IMR-90 (cell line): Measurements from ENCODE around the gene CHGA. TPM values are rescaled to one million over a fixed set of nuclear protein-coding genes. Genes with fewer than 3 reads are reported as not detected.

Experiments used
- ATAC-seq: fragments of 200-7000 bp; cut with Tn5 transposase; 2 replicates; pipeline ENCODE4 v1.9.1; 2020; ENCODE audit warnings: low read depth, mild to moderate bottlenecking, moderate library complexity
- BruUV-seq: library from RNA; stranded (reverse); fragments of 400-500 nt; replicated peaks from 2 replicates; lab custom pipeline; 2021; lab: Mats Ljungman, UMichigan
- CTCF ChIA-PET: fragments of 300-600 bp; formaldehyde crosslinking; extraction: SDS; loops from one replicate; lab custom pipeline; 2021; ENCODE audit warnings: antibody characterized with exemption; lab: Yijun Ruan, JAX
- POLR2A ChIA-PET: fragments of 300-600 bp; sonication (Branson Sonifier 250); formaldehyde crosslinking; loops from one replicate; lab custom pipeline; 2022; ENCODE audit warnings: antibody characterized with exemption; ENCODE audit not compliant: unreplicated experiment; lab: Charles Lee
- DNase-seq: peaks from one replicate; pipeline ENCODE4 v3.0.0; 2013
- H2AFZ ChIP-seq: replicated peaks from 2 replicates; pipeline ENCODE3; 2013; ENCODE audit warnings: low read length, mild to moderate bottlenecking; ENCODE audit not compliant: poor library complexity
- H2AK5ac ChIP-seq: 2 replicates; pipeline ENCODE4 v1.6.1; 2013; ENCODE audit warnings: low read depth, low read length, inconsistent platforms
- H2AK9ac ChIP-seq: replicated peaks from 2 replicates; pipeline ENCODE3; 2013; ENCODE audit warnings: mild to moderate bottlenecking, low read depth, low read length, moderate library complexity; ENCODE audit not compliant: poor library complexity
- H2BK120ac ChIP-seq: 2 replicates; pipeline ENCODE4 v1.6.1; 2013; ENCODE audit warnings: low read depth, low read length, inconsistent platforms
- H2BK15ac ChIP-seq: 3 replicates; pipeline ENCODE4 v1.6.1; 2013; ENCODE audit warnings: low read depth, low read length, inconsistent platforms
- H2BK20ac ChIP-seq: 2 replicates; pipeline ENCODE4 v1.6.1; 2013; ENCODE audit warnings: low read depth, mild to moderate bottlenecking, inconsistent platforms, low read length, moderate library complexity
- H2BK5ac ChIP-seq: 2 replicates; pipeline ENCODE4 v1.6.1; 2013; ENCODE audit warnings: mild to moderate bottlenecking, low read depth, low read length, inconsistent platforms; ENCODE audit not compliant: poor library complexity, severe bottlenecking
- H3K14ac ChIP-seq: replicated peaks from 2 replicates; pipeline ENCODE4 v1.6.1; 2013; ENCODE audit warnings: low read depth, low read length, inconsistent platforms
- H3K18ac ChIP-seq: 2 replicates; pipeline ENCODE4 v1.6.1; 2013; ENCODE audit warnings: low read depth, low read length, control low read depth
- H3K23ac ChIP-seq: 2 replicates; pipeline ENCODE4 v1.6.1; 2013; ENCODE audit warnings: low read depth, low read length, inconsistent platforms
- H3K27ac ChIP-seq: 2 replicates; pipeline ENCODE4 v1.5.1; 2013; ENCODE audit warnings: mild to moderate bottlenecking, control low read depth, low read length; ENCODE audit not compliant: insufficient read depth
- H3K27me3 ChIP-seq: 2 replicates; pipeline ENCODE4 v1.6.1; 2013; ENCODE audit warnings: low read length; ENCODE audit not compliant: control insufficient read depth, insufficient read depth
- H3K36me3 ChIP-seq: 2 replicates; pipeline ENCODE4 v1.6.1; 2013; ENCODE audit warnings: low read length, mixed read lengths; ENCODE audit not compliant: control insufficient read depth, insufficient read depth
- H3K4ac ChIP-seq: 2 replicates; pipeline ENCODE4 v1.6.1; 2013; ENCODE audit warnings: low read depth, low read length, inconsistent platforms
- H3K4me1 ChIP-seq: 2 replicates; pipeline ENCODE4 v1.6.1; 2013; ENCODE audit warnings: low read length, mixed read lengths; ENCODE audit not compliant: control insufficient read depth, insufficient read depth
- H3K4me2 ChIP-seq: 2 replicates; pipeline ENCODE4 v1.6.1; 2013; ENCODE audit warnings: low read depth, mild to moderate bottlenecking, control low read depth, low read length, moderate library complexity
- H3K4me3 ChIP-seq: 2 replicates; pipeline ENCODE4 v1.5.1; 2013; ENCODE audit warnings: low read depth, mild to moderate bottlenecking, control low read depth, low read length, moderate library complexity; ENCODE audit not compliant: insufficient read depth
- H3K56ac ChIP-seq: 2 replicates; pipeline ENCODE4 v1.6.1; 2013; ENCODE audit warnings: low read length, inconsistent platforms; ENCODE audit not compliant: insufficient read depth; ENCODE audit errors: extremely low read depth
- H3K79me1 ChIP-seq, 2 experiments: 2 replicates each; pipeline ENCODE4 v1.6.1; 2013; ENCODE audit warnings: low read length in 2 of 2, inconsistent platforms in 1 of 2, low read depth in 1 of 2
- H3K9ac ChIP-seq: 2 replicates; pipeline ENCODE4 v1.6.1; 2013; ENCODE audit warnings: low read depth, low read length, control low read depth
- H3K9me1 ChIP-seq: 2 replicates; pipeline ENCODE4 v1.6.1; 2013; ENCODE audit warnings: low read length, inconsistent platforms; ENCODE audit not compliant: insufficient read depth
- H3K9me3 ChIP-seq: 2 replicates; pipeline ENCODE4 v1.6.1; 2013; ENCODE audit warnings: low read length; ENCODE audit not compliant: control insufficient read depth, insufficient read depth
- H4K20me1 ChIP-seq: 2 replicates; pipeline ENCODE4 v1.6.1; 2013; ENCODE audit warnings: low read length, inconsistent platforms; ENCODE audit not compliant: insufficient read depth
- H4K5ac ChIP-seq: 2 replicates; pipeline ENCODE4 v1.6.1; 2013; ENCODE audit warnings: mild to moderate bottlenecking, low read depth, low read length, control low read depth
- H4K8ac ChIP-seq, 2 experiments: 2 replicates each; pipeline ENCODE4 v1.6.1; 2013; ENCODE audit warnings: low read depth in 2 of 2, low read length in 2 of 2, control low read depth in 1 of 2, inconsistent platforms in 1 of 2
- H4K91ac ChIP-seq: 2 replicates; pipeline ENCODE4 v1.6.1; 2013; ENCODE audit warnings: low read depth, low read length, inconsistent platforms; ENCODE audit not compliant: insufficient read depth
- BHLHE40 ChIP-seq: fragments of 150-350 bp; IDR thresholded peaks from 2 replicates; pipeline ENCODE4 v1.6.1; 2016; ENCODE audit warnings: mild to moderate bottlenecking, low read depth, low read length
- CEBPB ChIP-seq: IDR thresholded peaks from 2 replicates; pipeline ENCODE4 v1.6.1; 2012; ENCODE audit warnings: low read depth, low read length, improper control_type of control experiment
- CHD1 ChIP-seq: IDR thresholded peaks from 2 replicates; pipeline ENCODE4 v1.6.1; 2012; ENCODE audit warnings: low read depth, low read length, improper control_type of control experiment
- FOS ChIP-seq: fragments of 150-350 bp; IDR thresholded peaks from 2 replicates; pipeline ENCODE4 v1.6.1; 2016; ENCODE audit warnings: low read depth, low read length
- MAFK ChIP-seq: IDR thresholded peaks from 2 replicates; pipeline ENCODE4 v1.6.1; 2012; ENCODE audit warnings: low read depth, low read length, improper control_type of control experiment
- MAZ ChIP-seq: IDR thresholded peaks from 2 replicates; pipeline ENCODE4 v1.6.1; 2012; ENCODE audit warnings: low read depth, mild to moderate bottlenecking, low read length, improper control_type of control experiment, moderate library complexity, borderline replicate concordance
- MXI1 ChIP-seq: IDR thresholded peaks from 2 replicates; pipeline ENCODE4 v1.6.1; 2012; ENCODE audit warnings: low read depth, mild to moderate bottlenecking, low read length, moderate library complexity, borderline replicate concordance
- NFE2L2 ChIP-seq: fragments of 150-350 bp; IDR thresholded peaks from 2 replicates; pipeline ENCODE4 v1.6.1; 2016; ENCODE audit warnings: low read depth, mild to moderate bottlenecking, low read length
- POLR2A ChIP-seq: IDR thresholded peaks from 2 replicates; pipeline ENCODE4 v1.6.1; 2012; ENCODE audit warnings: mild to moderate bottlenecking, low read depth, low read length
- RAD21 ChIP-seq: IDR thresholded peaks from 2 replicates; pipeline ENCODE4 v1.6.1; 2012; ENCODE audit warnings: low read length, improper control_type of control experiment
- RCOR1 ChIP-seq: IDR thresholded peaks from 2 replicates; pipeline ENCODE4 v1.6.1; 2012; ENCODE audit warnings: mild to moderate bottlenecking, low read length, improper control_type of control experiment; ENCODE audit not compliant: insufficient replicate concordance
- RFX5 ChIP-seq: IDR thresholded peaks from 2 replicates; pipeline ENCODE4 v1.8.0; 2012; ENCODE audit warnings: low read depth, mild to moderate bottlenecking, low read length, moderate library complexity
- SMC3 ChIP-seq: fragments of 150-350 bp; IDR thresholded peaks from 2 replicates; pipeline ENCODE4 v1.6.1; 2016; ENCODE audit warnings: low read depth, mild to moderate bottlenecking, antibody characterized with exemption, low read length, moderate library complexity
- WGBS, 2 experiments: methylation state at CpG; one replicate each; pipeline versions ENCODE4 v1.1.5 to v1.1.7; 2013; ENCODE audit warnings: missing lambda C conversion rate in 2 of 2; ENCODE audit not compliant: insufficient read length in 1 of 2; ENCODE audit errors: extremely low coverage in 2 of 2; 5-methylcytosine and 5-hydroxymethylcytosine counted together
- dilution Hi-C: fragments of 300-500 bp; cut with HindIII; formaldehyde crosslinking; loops from one replicate; pipeline ENCODE4 v1.14.3; 2018; ENCODE audit warnings: low sequenced_read_pairs; ENCODE audit not compliant: unreplicated experiment
- in situ Hi-C: fragments of 300-500 bp; cut with MboI; formaldehyde crosslinking; loops from 3 replicates; pipeline ENCODE4 v1.14.3; 2019; ENCODE audit warnings: low sequenced_read_pairs, inconsistent platforms, mixed read lengths
- intact Hi-C: fragments of 100-400 bp; cut with micrococcal nuclease; formaldehyde crosslinking; loops from 2 replicates; pipeline ENCODE4 v1.10.0; 2022
- polyA plus RNA-seq, 3 experiments: library from polyadenylated mRNA; depleted of rRNA; stranded (reverse); fragments of >200 nt; gene quantifications; 2 replicates each; pipeline ENCODE4 v1.2.3, GENCODE V29; 2012; ENCODE audit warnings: low replicate concordance in 1 of 3
- total RNA-seq: library from RNA; depleted of rRNA; stranded (reverse); fragments of >200 nt; gene quantifications from 2 replicates; pipeline ENCODE4 v1.2.3, GENCODE V29; 2012
- TF ChIP-seq, protein P1 (sequence below): fragments of 150-350 bp; IDR thresholded peaks from 2 replicates; pipeline ENCODE4 v1.6.1; 2017; ENCODE audit warnings: mild to moderate bottlenecking, antibody characterized with exemption, low read length, low read depth
- TF ChIP-seq, protein P2 (sequence below): conservative IDR thresholded peaks from 2 replicates; pipeline ENCODE4 v1.5.1; 2012; ENCODE audit warnings: mild to moderate bottlenecking, low read depth, low read length, improper control_type of control experiment
- TF ChIP-seq, protein P3 (sequence below): fragments of 150-350 bp; IDR thresholded peaks from 2 replicates; pipeline ENCODE4 v1.6.1; 2016; ENCODE audit warnings: low read depth, mild to moderate bottlenecking, low read length, moderate library complexity, borderline replicate concordance

Gene CHGA
- total and polyA plus RNA-seq, 2 of the 4 experiments (the other 2 are of a cell fraction), result not detected

DNA sequence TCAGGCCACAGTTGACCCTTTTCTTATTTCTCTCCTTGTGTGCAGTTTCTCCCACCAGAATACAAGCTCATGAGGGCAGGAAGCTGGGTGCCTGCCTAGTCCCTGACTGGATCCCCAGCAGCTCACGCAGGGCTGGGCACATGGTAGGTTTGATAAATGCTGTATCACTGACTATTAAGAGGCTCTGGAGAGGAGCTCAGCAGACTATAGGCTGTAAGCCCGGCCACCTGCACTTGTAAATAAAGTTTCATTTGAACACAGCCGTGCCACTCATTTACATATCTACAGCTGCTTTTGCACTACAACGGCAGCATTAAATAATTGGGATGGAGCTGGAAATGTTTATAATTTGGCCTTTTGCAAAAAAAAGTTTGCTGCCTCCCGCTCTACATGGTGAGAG lies 32.0 kb downstream of the CHGA start:
- Histone ChIP-seq H3K4me3 (no peak overlapping the region), H2BK5ac (no peak overlapping the region), H3K4me1 (no peaks in the 10 kb centered on the region), H4K20me1 (no peaks in the 10 kb centered on the region; the same call in 1 of the 2 replicates), H3K4ac (no peak overlapping the region), H4K8ac (no peak overlapping the region), H3K23ac (no peak overlapping the region), H2AFZ (no peak overlapping the region), H3K27me3 (no peaks in the 10 kb centered on the region), H3K27ac (no peak overlapping the region), H3K9ac (no peak overlapping the region), H3K9me3 (no peaks in the 10 kb centered on the region), H2BK15ac (no peak overlapping the region), H2BK20ac (no peak overlapping the region), H2AK5ac (no peak overlapping the region), H3K4me2 (no peak overlapping the region), H3K9me1 (no peaks in the 10 kb centered on the region), H2AK9ac (no peak overlapping the region), H4K5ac (no peak overlapping the region), H3K36me3 (no peaks in the 10 kb centered on the region), H4K91ac (no peak overlapping the region), H3K56ac (no peak overlapping the region), H3K14ac (no peak overlapping the region), H3K79me1 (no peaks in the 10 kb centered on the region), H3K18ac (no peak overlapping the region), H2BK120ac (no peak overlapping the region)
- intact Hi-C loops, result no loop called here
- dilution Hi-C loops, result no loop called here
- ChIA-PET CTCF (no interaction called here), POLR2A (no interaction called here)
- TF ChIP-seq, protein P1, sequence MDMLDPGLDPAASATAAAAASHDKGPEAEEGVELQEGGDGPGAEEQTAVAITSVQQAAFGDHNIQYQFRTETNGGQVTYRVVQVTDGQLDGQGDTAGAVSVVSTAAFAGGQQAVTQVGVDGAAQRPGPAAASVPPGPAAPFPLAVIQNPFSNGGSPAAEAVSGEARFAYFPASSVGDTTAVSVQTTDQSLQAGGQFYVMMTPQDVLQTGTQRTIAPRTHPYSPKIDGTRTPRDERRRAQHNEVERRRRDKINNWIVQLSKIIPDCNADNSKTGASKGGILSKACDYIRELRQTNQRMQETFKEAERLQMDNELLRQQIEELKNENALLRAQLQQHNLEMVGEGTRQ, result no peak
- TF ChIP-seq MAZ (no peak), NFE2L2 (no peak), MXI1 (no peak), RCOR1 (no peak), RFX5 (no peak), MAFK (no peak), SMC3 (no peak), RAD21 (no peak), CHD1 (no peak), POLR2A (no peak), BHLHE40 (no peak), CEBPB (no peak), FOS (no peak)
- TF ChIP-seq, protein P2, sequence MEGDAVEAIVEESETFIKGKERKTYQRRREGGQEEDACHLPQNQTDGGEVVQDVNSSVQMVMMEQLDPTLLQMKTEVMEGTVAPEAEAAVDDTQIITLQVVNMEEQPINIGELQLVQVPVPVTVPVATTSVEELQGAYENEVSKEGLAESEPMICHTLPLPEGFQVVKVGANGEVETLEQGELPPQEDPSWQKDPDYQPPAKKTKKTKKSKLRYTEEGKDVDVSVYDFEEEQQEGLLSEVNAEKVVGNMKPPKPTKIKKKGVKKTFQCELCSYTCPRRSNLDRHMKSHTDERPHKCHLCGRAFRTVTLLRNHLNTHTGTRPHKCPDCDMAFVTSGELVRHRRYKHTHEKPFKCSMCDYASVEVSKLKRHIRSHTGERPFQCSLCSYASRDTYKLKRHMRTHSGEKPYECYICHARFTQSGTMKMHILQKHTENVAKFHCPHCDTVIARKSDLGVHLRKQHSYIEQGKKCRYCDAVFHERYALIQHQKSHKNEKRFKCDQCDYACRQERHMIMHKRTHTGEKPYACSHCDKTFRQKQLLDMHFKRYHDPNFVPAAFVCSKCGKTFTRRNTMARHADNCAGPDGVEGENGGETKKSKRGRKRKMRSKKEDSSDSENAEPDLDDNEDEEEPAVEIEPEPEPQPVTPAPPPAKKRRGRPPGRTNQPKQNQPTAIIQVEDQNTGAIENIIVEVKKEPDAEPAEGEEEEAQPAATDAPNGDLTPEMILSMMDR, result no peak
- TF ChIP-seq, protein P3, sequence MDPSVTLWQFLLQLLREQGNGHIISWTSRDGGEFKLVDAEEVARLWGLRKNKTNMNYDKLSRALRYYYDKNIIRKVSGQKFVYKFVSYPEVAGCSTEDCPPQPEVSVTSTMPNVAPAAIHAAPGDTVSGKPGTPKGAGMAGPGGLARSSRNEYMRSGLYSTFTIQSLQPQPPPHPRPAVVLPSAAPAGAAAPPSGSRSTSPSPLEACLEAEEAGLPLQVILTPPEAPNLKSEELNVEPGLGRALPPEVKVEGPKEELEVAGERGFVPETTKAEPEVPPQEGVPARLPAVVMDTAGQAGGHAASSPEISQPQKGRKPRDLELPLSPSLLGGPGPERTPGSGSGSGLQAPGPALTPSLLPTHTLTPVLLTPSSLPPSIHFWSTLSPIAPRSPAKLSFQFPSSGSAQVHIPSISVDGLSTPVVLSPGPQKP, result no peak
- in situ Hi-C loops, result loop anchor here (5.0 kb wide), 1 partner anchor 182 kb away; no protein-coding TSS in a partner anchor
- ATAC-seq, result no peak
- BruUV-seq, result no TSS peak
- WGBS, 2 experiments, result 100% methylated on average over 1 of the region's 5 CpGs; no CpG with 5 or more reads in 1 of the 2 experiments
- DNase-seq, result no peak
